Activated naive CD4-positive, alpha-beta T cell treated with anti-CD3 and anti-CD28 coated beads, Interleukin-2, amount 50 U/mL, for 24 hours (primary cell): ENCODE measurements around the gene ENDOG.
A peak's percentile ranks its signal among the peaks of the same experiment; 100 is the strongest.
"Not testable (repeated sequence)": the region's sequence is repeated elsewhere in the genome, so short reads cannot be mapped to it uniquely, and the experiment has no call there.

Source experiments
- H3K27ac Mint-ChIP-seq: one replicate; pipeline ENCODE4 v1.8.0; 2021; ENCODE audit warnings: mild to moderate bottlenecking, mixed read lengths
- H3K27me3 Mint-ChIP-seq: one replicate; pipeline ENCODE4 v1.8.0; 2021; ENCODE audit warnings: mixed read lengths
- H3K36me3 Mint-ChIP-seq: one replicate; pipeline ENCODE4 v1.8.0; 2021; ENCODE audit warnings: mixed read lengths
- H3K4me1 Mint-ChIP-seq: one replicate; pipeline ENCODE4 v1.8.0; 2021; ENCODE audit warnings: mixed read lengths
- H3K4me3 Mint-ChIP-seq: one replicate; pipeline ENCODE4 v1.8.0; 2021; ENCODE audit warnings: mild to moderate bottlenecking, mixed read lengths
- H3K9me3 Mint-ChIP-seq: one replicate; pipeline ENCODE4 v1.8.0; 2021; ENCODE audit warnings: mixed read lengths

The ENDOG gene

DNA sequence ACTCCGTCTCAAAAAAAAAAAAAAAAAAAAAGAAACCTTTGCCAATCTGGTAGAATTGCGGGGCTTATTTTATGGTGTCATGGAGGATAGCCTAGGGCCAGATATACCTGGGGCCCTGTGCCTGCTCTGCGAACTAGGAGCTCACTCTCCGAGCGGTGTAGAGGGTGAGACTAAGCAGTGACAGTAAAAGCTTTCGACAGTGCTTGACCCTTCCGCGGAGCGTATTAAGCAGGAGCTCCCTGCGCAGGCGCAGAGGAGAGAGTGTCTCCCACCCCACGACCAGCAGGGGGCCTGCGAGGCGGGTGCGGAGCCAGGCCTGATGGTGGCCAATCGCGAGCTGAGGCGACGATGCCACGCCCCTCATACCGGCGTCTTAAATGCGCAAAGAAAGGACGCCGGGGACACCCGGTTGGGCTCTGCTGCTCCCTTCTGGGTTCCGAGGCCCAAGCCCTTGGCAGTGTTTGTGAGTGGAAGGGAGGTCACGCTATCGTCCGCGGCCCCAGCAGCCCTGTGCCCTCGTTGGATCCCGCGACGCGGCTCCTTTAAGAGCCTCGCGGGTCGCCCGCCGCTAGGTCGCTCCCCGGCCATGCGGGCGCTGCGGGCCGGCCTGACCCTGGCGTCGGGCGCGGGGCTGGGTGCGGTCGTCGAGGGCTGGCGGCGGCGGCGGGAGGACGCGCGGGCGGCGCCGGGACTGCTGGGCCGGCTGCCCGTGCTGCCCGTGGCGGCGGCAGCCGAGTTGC lies at the start of gene ENDOG:
ENDOG (plus strand) TSS at position 402 of the 740 bp plus-strand sequence; CDS start at position 587, 185 bp downstream.
- Mint-ChIP-seq H3K27ac (peak within 1 kb of the TSS; percentile 61), H3K4me3 (peak within 1 kb of the TSS; percentile 87), H3K4me1 (peaks cover 18% of the 10 kb centered on the region), H3K9me3 (no peaks in the 10 kb centered on the region), H3K36me3 (no peaks in the 10 kb centered on the region), H3K27me3 (no peaks in the 10 kb centered on the region)

DNA sequence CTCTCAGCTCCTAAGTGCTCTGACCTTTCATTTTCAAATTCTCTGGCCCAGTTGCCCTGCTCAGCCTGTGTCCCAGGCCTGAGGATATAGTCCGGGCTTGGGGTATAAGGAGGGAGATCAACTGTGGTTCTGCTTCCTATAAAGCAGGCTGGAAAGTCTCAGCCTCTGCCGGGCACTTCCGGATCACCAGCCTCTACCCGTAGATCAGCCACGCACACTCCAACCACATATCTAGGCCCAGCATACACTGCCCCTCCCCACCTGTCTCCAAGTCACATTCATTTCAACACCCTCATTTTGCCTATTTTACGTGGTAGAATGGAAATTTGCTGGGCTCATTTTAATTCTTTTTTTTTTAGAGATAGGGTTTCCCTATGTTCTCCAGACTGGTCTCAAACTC lies 49.7 kb upstream of the ENDOG start:
- peaks cover 48% of the 10 kb centered on the region for H3K4me1 Mint-ChIP-seq
- H3K4me3 Mint-ChIP-seq: no peak overlapping the region
- no peak overlapping the region for H3K27ac Mint-ChIP-seq
- H3K27me3 Mint-ChIP-seq: no peaks in the 10 kb centered on the region
- peaks cover 1% of the 10 kb centered on the region for H3K36me3 Mint-ChIP-seq
- H3K9me3 Mint-ChIP-seq: no peaks in the 10 kb centered on the region

DNA sequence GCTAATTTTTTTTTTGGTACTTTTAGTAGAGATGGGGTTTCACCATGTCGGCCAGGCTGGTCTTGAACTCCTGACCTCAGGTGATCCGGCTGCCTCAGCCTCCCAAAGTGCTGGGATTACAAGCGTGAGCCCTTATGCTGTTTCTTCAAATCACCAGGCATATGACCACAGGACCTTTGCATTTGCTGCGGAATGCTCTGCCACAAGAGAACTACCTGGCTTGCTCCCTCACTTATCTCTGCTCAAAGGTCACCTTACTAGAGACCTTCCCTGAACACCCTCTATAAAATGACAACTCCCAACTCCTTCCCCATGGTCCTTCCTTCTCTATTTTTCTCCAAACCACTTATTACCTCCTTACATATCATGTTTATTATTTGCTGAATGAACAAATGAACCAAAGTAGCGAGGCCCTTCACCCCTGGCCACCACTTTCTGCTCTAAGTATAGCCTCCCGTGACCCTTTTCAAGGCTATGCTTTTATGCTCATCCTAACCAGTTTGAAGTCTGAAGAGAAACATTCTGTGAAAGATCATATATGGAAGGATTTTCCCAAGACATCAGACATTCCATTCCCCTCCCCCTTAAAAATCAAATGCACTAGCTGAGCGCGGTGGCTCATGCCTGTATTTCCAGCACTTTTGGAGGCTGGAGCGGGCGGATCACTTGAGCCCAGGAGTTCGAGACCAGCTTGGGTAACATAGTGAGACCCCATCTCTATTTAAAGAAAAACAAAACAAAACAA lies 47.8 kb upstream of the ENDOG start:
- no peaks in the 10 kb centered on the region for H3K9me3 Mint-ChIP-seq
- H3K27me3 Mint-ChIP-seq: no peaks in the 10 kb centered on the region
- peak overlapping the region; percentile 97 for H3K4me3 Mint-ChIP-seq
- peak overlapping the region; percentile 75 for H3K27ac Mint-ChIP-seq
- peaks cover 35% of the 10 kb centered on the region for H3K4me1 Mint-ChIP-seq
- peaks cover 1% of the 10 kb centered on the region for H3K36me3 Mint-ChIP-seq

DNA sequence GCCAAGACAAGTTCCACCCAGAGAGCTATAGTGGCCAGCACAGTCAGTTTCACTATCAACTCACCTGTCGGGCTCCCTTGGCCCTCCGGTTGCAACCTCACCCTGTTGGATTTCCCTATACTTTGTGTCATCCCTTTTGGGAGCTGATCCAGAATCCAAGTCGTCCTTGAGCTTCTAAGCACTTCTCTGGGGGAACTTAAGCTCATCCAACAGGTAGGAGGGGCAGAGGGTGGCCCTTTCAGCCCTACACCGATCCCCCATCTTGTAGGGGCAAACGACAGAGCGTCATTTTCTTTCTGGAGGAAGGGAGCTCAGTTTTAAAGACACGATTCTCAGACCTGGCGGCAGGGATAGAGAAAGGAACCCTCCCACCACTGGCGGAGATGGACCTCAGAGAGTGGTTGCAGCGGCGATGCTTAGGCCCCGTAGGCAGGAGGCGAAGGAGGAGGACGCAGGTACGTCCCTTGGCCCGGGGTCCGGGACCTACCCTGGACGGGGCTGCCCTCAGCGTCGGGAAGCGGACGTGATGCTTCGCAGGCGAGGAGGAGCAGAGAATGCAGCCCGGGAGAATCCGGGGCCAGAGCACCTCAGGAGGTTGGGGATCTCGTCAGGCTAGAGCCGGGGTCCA lies 47.1 kb upstream of the ENDOG start:
- Mint-ChIP-seq H3K27me3 (no peaks in the 10 kb centered on the region), H3K36me3 (peaks cover 1% of the 10 kb centered on the region), H3K4me1 (peaks cover 32% of the 10 kb centered on the region), H3K4me3 (peak overlapping the region; percentile 97), H3K9me3 (no peaks in the 10 kb centered on the region), H3K27ac (peak overlapping the region; percentile 75)

DNA sequence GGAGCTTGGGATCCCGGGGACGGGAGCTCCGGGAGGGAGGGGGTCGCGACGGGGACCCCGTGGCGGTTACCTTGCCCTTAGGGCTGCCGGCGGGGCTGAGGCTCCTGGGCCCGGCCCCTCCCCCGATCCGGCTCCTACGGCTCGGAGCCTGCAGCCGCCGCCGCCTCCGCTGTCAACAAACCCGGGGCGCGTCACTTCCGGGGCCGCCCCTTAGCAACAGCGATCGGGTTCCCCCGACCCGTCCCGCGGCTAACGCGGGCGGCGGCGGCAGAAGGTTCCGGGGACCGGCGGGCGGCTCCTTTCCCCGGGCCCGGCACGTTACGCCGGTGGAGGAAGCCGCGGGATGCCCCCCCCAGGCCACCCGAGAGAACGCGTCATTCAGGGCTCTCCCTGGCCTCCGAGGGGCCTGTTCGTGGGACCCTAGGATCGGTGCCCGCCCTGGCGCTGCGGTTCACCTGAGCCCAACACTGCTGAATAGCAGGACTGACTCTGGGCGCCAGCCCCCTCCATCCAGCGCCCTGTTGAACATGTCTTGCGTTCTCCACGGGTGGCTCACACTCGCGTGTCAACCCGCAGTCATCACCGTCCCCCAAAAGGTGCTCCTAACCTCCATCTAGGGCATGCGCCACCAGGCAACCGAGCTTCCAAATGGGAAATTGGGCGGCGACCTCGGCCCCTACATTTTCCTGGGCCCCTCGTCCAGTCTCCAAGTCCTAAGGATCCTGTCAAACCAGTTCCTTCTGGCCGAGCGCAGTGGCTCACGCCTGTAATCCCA lies 46.4 kb upstream of the ENDOG start, which contains the start of gene ZER1:
ZER1 (minus strand) TSS at position 183 of the 775 bp plus-strand sequence. CDS start 16,362 bp downstream, outside the sequence.
- H3K27me3 Mint-ChIP-seq: no peaks in the 10 kb centered on the region
- no peaks in the 10 kb centered on the region for H3K9me3 Mint-ChIP-seq

DNA sequence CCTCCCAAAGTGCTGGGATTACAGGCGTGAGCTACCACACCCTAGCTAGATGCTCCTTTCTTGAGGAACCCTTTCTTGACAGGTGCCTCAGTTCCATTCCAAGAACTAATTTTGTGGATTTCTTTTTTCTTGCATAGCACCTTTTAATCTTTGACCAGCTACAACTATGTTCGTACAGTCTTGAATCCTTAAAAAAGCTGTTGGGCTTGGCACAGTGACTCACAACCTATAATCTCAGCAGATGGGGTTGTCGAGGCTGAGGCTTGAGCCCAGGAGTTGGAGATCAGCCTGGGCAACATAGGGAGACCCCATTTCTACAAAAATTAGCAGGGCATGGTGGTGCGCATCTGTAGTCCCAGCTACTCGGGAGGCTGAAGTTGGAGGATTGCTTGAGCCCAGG lies 45.3 kb upstream of the ENDOG start:
- Mint-ChIP-seq H3K4me3 (peak overlapping the region; percentile 97), H3K9me3 (no peaks in the 10 kb centered on the region), H3K4me1 (peaks cover 24% of the 10 kb centered on the region), H3K36me3 (no peaks in the 10 kb centered on the region), H3K27me3 (no peaks in the 10 kb centered on the region), H3K27ac (no peak overlapping the region)

More for the DNA sequence above, 46.4 kb upstream of the ENDOG start, which contains the start of gene ZER1:
- Mint-ChIP-seq H3K27ac (peak within 1 kb of the TSS; percentile 88), H3K4me3 (peak within 1 kb of the TSS; percentile 97), H3K4me1 (peaks cover 29% of the 10 kb centered on the region), H3K36me3 (peaks cover 1% of the 10 kb centered on the region)

DNA sequence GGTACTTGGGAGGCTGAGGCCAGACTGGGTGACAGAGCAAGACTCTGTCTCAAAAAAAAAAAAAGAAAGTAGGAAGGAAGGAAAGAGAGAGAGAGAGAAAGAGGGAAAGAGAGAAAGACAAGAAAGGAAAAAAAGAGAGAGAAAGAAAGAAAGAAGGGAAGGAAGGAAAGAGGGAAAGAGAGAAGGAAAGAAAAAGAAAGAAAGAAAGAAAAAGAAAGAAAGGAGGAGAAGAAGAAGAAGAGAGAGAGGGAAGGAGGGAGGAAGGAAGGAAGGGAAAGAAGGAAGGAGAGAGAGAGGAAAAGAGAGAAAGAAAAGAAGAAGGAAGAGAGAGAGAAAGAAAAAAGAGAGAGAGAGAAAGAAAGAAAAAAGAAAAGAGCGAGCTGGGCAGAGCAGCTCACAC lies 43.5 kb upstream of the ENDOG start:
- Mint-ChIP-seq H3K27me3 (no peaks in the 10 kb centered on the region), H3K9me3 (no peaks in the 10 kb centered on the region), H3K36me3 (no peaks in the 10 kb centered on the region), H3K4me3 (no peak overlapping the region), H3K27ac (no peak overlapping the region), H3K4me1 (peaks cover 14% of the 10 kb centered on the region)

DNA sequence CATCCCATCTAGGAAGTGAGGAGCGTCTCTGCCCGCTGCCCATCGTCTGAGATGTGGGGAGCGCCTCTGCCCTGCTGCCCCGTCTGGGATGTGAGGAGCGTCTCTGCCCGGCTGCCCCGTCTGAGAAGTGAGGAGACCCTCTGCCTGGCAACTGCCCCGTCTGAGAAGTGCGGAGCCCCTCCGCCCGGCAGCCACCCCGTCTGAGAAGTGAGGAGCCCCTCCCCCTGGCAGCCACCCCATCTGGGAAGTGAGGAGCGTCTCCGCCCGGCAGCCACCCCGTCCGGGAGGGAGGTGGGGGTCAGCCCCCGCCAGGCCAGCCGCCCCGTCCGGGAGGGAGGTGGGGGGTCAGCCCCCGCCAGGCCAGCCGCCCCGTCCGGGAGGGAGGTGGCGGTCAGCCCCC lies 38.2 kb upstream of the ENDOG start:
- H3K27ac Mint-ChIP-seq, H3K4me1 Mint-ChIP-seq, H3K4me3 Mint-ChIP-seq, H3K27me3 Mint-ChIP-seq, H3K36me3 Mint-ChIP-seq, H3K9me3 Mint-ChIP-seq: not testable (repeated sequence)

DNA sequence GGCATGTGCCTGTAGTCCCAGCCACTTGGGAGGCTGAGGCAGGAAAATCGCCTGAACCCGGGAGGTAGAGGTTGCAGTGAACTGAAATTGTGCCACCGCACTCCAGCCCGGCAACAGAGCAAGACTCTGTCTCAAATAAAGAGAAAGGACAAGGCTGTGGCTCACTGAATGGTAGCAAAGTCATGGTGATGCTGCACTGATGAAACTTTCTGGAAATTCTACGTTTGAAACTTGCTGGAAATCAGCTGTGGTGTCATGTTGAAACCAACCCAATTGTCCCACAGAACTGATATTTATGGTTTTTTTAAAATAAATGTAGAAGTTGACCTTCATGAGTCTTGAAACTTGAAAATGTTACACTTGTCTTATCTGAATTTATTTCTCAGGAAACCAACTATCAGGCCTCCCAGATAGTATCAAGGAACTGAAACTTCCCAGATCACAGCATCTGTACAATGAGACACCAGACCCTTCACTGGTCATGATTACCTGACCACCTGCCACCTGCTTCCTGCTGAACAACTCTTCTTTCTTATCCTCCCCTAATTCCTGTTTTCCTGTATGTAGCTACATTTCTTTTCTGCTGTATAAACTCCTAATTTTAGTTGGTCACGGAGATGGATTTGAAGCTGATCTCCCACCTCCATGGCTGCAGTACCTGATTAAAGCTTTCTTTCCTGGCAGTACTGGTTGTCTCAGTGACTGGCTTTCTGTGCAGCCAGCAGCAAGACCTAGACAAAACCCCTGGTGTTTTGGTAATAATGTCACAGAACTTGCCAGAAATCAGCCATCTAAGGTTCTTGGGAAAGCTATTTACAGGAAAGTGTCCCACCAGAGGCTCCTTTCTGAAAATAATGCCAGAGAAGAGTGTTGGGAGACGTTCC lies 36.9 kb upstream of the ENDOG start:
- Mint-ChIP-seq H3K27ac (no peak overlapping the region), H3K36me3 (no peaks in the 10 kb centered on the region), H3K9me3 (no peaks in the 10 kb centered on the region), H3K27me3 (no peaks in the 10 kb centered on the region), H3K4me1 (no peaks in the 10 kb centered on the region), H3K4me3 (no peak overlapping the region)

DNA sequence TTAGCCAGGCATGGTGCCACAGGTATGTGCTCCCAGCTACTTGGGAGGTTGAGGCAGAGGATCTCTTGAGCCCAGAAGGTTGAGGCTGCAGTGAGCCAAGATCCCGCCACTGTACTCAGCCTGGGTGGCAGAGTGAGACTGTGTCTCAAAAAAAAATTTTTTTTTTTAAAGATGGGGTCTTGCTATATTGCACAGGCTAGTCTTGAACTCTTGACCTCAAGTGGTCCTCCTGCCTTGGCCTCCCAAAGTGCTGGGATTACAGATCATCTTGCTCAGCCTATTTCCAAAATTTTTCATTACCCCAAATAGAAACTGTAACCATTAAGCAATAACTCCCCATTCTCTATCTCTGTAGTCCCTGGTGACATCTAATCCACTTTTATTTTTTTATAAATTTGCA lies 35.6 kb upstream of the ENDOG start:
- Mint-ChIP-seq H3K4me1 (no peaks in the 10 kb centered on the region), H3K4me3 (no peak overlapping the region), H3K36me3 (no peaks in the 10 kb centered on the region), H3K27me3 (no peaks in the 10 kb centered on the region), H3K27ac (no peak overlapping the region), H3K9me3 (no peaks in the 10 kb centered on the region)

DNA sequence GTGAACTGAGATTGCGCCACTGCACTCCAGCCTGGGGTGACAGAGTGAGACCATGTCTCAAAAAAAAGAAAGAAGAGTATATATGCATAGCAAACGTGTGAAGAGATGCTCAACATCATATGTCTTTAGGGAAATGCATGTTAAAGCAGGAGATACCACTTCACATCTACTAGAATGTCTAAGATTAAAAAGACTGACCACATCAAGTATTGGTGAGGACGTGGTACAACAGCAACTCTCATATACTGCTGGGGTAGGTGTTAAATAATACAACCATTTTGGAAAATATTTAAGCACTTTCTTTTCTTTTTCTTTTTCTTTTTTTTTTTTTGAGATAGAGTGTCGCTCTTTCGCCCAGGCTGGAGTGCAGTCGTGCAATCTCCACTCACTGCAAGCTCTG lies 32.9 kb upstream of the ENDOG start:
- peak overlapping the region; percentile 36 for H3K4me3 Mint-ChIP-seq
- H3K27me3 Mint-ChIP-seq: no peaks in the 10 kb centered on the region
- H3K36me3 Mint-ChIP-seq: no peaks in the 10 kb centered on the region
- H3K9me3 Mint-ChIP-seq: no peaks in the 10 kb centered on the region
- H3K4me1 Mint-ChIP-seq: peaks cover 5% of the 10 kb centered on the region
- H3K27ac Mint-ChIP-seq: no peak overlapping the region

DNA sequence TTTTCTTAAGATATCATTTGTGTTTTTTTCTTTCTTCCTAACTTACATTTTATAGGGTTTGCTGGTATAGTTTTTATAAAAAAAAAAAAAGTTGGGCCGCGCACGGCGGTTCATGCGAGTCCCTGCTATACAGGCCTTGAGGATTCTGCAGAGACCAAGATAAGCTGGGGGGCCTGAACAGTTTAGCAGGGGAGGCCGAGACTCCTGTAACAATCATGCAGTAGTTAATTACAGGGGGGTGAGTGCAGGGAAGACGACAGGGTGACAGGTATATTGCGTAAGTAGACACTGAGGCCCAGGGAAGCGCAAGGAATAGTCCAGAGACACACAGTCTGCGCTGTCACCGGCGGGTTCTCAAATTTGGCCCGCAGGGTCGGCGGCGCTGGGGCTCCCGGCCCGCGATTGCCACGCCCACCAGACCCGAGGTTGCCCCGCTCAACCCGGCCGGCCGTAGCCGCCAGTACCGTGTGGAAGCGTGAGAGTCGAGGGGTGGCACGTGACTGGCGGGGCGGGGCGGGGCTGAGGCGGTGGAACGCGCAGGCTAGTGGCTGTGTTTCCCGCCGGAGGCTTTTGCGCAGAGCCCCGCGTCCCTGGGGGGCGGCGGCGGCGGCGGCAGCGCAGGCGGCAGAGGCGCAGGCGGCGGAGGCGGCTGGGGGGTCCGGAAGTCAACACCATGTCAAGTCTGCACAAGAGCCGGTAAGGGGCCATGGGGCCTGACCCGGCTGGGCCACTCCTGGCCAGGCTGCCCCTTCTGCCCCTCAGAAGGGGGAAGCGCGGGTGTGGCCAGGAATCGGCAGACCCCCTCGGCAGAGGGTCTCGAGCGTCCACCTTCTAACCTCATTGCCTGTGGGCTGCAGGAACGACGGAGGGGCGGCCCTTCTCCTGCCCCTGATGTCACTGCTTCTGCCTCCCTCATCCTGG lies 31.4 kb upstream of the ENDOG start, which contains the start of gene TBC1D13:
TBC1D13 (plus strand) TSS at position 573 of the 921 bp plus-strand sequence; CDS start at position 674, 101 bp downstream.
- no peaks in the 10 kb centered on the region for H3K36me3 Mint-ChIP-seq

DNA sequence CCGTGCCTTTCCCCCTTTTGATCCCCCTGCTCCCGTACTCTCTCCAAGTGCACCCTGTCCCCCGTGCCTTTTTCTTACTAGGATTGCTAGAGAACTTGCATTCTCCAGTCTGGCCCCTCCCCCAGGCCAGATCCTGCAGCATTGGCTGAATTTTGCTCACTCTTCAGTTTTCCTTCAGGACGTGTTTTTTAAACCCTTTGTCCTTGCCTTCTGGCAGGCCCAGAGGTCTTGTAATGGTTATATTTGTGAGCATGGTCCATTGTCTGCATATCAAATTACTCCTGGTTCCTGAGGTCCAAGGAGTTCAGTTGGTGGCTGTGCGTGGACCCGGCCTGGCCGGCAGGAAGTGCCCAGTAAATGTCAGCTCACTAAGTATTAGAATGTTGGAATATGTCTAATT lies 30.6 kb upstream of the ENDOG start:
- Mint-ChIP-seq H3K27ac (peak overlapping the region; percentile 80), H3K36me3 (no peaks in the 10 kb centered on the region), H3K4me1 (peaks cover 5% of the 10 kb centered on the region), H3K9me3 (no peaks in the 10 kb centered on the region), H3K27me3 (no peaks in the 10 kb centered on the region), H3K4me3 (peak overlapping the region; percentile 91)

More for the DNA sequence above, 31.4 kb upstream of the ENDOG start, which contains the start of gene TBC1D13:
- Mint-ChIP-seq H3K27me3 (no peaks in the 10 kb centered on the region), H3K9me3 (no peaks in the 10 kb centered on the region), H3K4me1 (peaks cover 5% of the 10 kb centered on the region), H3K27ac (peak within 1 kb of the TSS; percentile 84), H3K4me3 (peak within 1 kb of the TSS; percentile 91)
